Peyer's patch (tissue), 4 donors: ENCODE data around the gene STEAP1B. TPM values are rescaled to one million over a fixed set of nuclear protein-coding genes. Genes with fewer than 3 reads are reported as not detected.
"Not testable (repeated sequence)": the region's sequence is repeated elsewhere in the genome, so short reads cannot be mapped to it uniquely, and the experiment has no call there.

Experiments used
- DNase-seq, 3 donors: peaks; one replicate each; pipeline ENCODE4 v3.0.0-alpha.2; 2017 to 2019
- H3K27ac ChIP-seq, 4 donors: fragments of 200-600 bp; sonication (generic); one replicate each; pipeline ENCODE4 v1.5.1; 2016 to 2019
- H3K27me3 ChIP-seq, 2 donors: fragments of 200-600 bp; sonication (generic); one replicate each; pipeline ENCODE4 v1.5.1; 2019
- H3K36me3 ChIP-seq, 3 donors: fragments of 200-600 bp; sonication (generic); one replicate each; pipeline ENCODE4 v1.5.1; 2016 to 2019
- H3K4me1 ChIP-seq, 4 donors: fragments of 200-600 bp; sonication (generic); one replicate each; pipeline ENCODE4 v1.5.1; 2016 to 2019
- H3K4me3 ChIP-seq, 4 donors: fragments of 200-600 bp; sonication (generic); 1 replicate in 3 of 4; 2 replicates in 1 of 4; pipeline ENCODE4 v1.5.1; 2016 to 2019; ENCODE audit warnings: mild to moderate bottlenecking in 1 of 4
- H3K9me3 ChIP-seq, 4 donors: fragments of 200-600 bp; sonication (generic); one replicate each; pipeline ENCODE4 v1.5.1; 2016 to 2019; ENCODE audit warnings: mild to moderate bottlenecking in 1 of 4
- POLR2A ChIP-seq, 2 donors: fragments of 450-650 bp; IDR thresholded peaks; one replicate each; pipeline ENCODE4 v1.5.1; 2017; ENCODE audit warnings: antibody characterized with exemption in 2 of 2, mild to moderate bottlenecking in 2 of 2, moderate library complexity in 2 of 2
- total RNA-seq, 4 donors: library from RNA; depleted of rRNA; stranded (reverse); fragments of >200 nt; gene quantifications; one replicate each; pipeline ENCODE4 v1.1.0, GENCODE V29; 2016
- TF ChIP-seq, protein P1 (sequence below), 6 experiments: fragments of 450-650 bp in 4 of 6; fragments of 200-600 bp in 2 of 6; sonication (generic) in 1 of 6; IDR thresholded peaks; one replicate each; pipeline ENCODE4 v1.5.1; 2017 to 2019; ENCODE audit warnings: antibody characterized with exemption in 6 of 6, mild to moderate bottlenecking in 3 of 6, moderate library complexity in 1 of 6

STEAP1B gene
- total RNA-seq = not detected

DNA sequence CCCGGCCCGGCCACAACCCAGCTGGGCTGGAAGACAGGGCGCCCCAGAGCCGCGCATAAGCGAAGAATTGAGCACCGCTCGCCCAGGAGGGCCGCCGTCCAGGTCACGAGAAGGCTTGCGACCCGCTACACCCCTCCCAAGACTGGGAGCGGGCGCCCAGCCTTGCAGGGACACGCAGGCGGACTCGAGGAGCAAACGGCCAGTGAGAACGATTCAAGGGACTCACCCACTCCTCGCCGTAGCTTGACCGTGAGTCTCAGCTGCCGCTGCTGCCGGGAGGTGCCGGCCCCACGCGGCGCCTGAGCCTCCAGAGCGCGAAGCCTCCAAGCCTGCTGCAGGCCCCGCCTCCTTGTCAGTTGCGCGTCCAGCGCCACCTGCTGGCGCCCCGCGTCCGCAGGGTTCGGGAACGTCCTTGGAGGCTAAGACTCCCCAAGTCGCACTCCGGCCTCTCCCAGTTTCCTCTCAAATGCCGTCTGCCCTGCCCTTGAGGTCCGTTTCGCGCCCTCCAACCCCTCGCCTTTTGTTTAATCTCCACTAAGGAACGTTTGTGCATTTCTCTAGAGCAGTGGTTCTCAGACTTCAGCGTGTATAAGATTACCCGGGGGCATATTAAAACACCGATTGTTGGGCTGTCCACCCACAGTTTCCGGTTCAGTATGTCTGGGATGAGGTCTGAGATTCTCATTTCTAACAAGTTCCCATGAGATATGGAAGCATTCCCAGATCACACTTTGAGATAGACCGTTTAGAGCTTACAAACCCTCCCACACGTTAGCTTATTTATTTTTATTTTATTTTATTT lies at the start of gene STEAP1B:
Gene STEAP1B, minus strand, starts transcription at position 301 of the 802 bp plus-strand sequence. CDS start 5,333 bp downstream, outside the sequence.
- not testable (repeated sequence) for H3K9me3 ChIP-seq

DNA sequence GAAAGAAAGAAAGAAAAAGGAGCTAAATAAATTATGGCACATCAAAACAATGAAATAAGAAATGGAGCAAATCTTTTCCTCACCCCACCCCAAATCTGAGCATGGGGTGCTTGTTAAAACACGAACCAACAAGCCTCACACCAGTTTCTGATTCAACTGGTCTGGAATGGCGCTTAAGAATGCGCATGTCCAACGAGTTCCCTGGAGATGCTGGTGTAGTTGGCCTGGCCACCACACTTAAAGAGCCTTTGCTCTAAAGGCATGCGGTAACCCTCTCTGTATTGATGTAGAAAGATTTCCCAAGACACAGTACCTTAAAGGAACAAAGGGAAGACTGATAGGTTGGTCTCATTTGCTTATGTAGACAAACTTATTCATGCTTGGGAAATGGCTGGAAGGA lies 49.1 kb upstream of the STEAP1B start:
- Histone ChIP-seq H3K9me3 (no peaks in the 10 kb centered on the region), H3K27ac (no peak overlapping the region), H3K4me1 (peaks cover 0 to 8% (median 6%) of the 10 kb centered on the region in 4 donors), H3K4me3 (no peak overlapping the region), H3K36me3 (no peaks in the 10 kb centered on the region), H3K27me3 (peaks cover 0 to 8% of the 10 kb centered on the region in 2 donors)
- DNase-seq = no peak
- TF ChIP-seq, protein P1, sequence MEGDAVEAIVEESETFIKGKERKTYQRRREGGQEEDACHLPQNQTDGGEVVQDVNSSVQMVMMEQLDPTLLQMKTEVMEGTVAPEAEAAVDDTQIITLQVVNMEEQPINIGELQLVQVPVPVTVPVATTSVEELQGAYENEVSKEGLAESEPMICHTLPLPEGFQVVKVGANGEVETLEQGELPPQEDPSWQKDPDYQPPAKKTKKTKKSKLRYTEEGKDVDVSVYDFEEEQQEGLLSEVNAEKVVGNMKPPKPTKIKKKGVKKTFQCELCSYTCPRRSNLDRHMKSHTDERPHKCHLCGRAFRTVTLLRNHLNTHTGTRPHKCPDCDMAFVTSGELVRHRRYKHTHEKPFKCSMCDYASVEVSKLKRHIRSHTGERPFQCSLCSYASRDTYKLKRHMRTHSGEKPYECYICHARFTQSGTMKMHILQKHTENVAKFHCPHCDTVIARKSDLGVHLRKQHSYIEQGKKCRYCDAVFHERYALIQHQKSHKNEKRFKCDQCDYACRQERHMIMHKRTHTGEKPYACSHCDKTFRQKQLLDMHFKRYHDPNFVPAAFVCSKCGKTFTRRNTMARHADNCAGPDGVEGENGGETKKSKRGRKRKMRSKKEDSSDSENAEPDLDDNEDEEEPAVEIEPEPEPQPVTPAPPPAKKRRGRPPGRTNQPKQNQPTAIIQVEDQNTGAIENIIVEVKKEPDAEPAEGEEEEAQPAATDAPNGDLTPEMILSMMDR (IDR thresholded peaks at IDR 0.05) = no peak
- TF ChIP-seq POLR2A (IDR thresholded peaks at IDR 0.05) = no peak

More for the DNA sequence above, at the start of gene STEAP1B:
- H3K27ac ChIP-seq, H3K36me3 ChIP-seq, H3K4me1 ChIP-seq, H3K27me3 ChIP-seq: not testable (repeated sequence)
- TF ChIP-seq, protein P1 (IDR thresholded peaks at IDR 0.05) = peak; percentile 27 to 81 (median 72)
- peak; percentile 77 to 94 (median 90) for DNase-seq
- H3K4me3 ChIP-seq = peak within 1 kb of the TSS in 3 of 4 donors; percentile 24 to 43 (median 36)

DNA sequence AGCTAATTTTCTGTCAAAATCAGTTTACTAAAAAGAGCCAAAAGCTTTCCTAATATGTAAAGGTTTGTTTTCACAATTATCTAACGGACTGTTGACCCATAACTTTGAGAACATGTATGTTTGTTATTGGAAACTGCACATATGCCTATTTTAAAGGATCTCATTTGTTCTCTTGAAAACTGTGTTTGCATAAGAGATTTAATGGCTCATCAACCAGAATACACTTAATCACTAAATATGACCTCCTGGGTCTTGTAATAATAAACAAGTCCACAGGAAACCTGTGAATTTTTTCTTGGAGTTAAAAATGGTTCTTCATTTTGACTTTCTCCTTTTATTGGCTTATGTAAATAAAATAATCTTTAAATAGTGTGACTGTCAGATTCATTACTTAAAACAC lies 48.3 kb upstream of the STEAP1B start:
- Histone ChIP-seq H3K27me3 (peaks cover 0 to 8% of the 10 kb centered on the region in 2 donors), H3K4me1 (peaks cover 0 to 8% (median 6%) of the 10 kb centered on the region in 4 donors), H3K9me3 (no peaks in the 10 kb centered on the region), H3K36me3 (no peaks in the 10 kb centered on the region), H3K27ac (no peak overlapping the region), H3K4me3 (no peak overlapping the region)
- no peak for DNase-seq
- TF ChIP-seq POLR2A (IDR thresholded peaks at IDR 0.05) = no peak
- TF ChIP-seq, protein P1 (IDR thresholded peaks at IDR 0.05) = no peak

DNA sequence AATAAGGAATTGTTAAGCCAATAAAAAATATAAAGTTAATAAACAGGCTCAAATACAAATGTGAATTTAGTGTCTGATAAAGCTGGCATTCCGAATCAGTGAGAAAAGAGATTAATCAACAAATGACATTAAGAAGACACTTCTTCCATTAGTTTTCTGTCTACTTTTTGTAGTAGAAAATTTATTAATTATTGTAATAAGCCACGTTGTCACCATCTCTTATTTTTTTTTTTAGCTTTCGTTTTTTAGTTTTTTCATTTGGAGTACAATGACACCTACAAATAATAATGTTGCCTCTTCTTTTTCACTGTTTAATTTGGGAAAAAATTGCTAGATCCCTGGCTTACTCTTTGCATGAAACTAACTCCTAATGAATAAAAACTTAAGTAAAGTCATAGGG lies 46.8 kb upstream of the STEAP1B start:
- Histone ChIP-seq H3K4me1 (peaks cover 0 to 8% (median 6%) of the 10 kb centered on the region in 4 donors), H3K36me3 (no peaks in the 10 kb centered on the region), H3K9me3 (no peaks in the 10 kb centered on the region), H3K27me3 (peaks cover 0 to 8% of the 10 kb centered on the region in 2 donors), H3K4me3 (no peak overlapping the region), H3K27ac (no peak overlapping the region)
- no peak for TF ChIP-seq POLR2A (IDR thresholded peaks at IDR 0.05)
- TF ChIP-seq, protein P1 (IDR thresholded peaks at IDR 0.05) = no peak
- no peak for DNase-seq

DNA sequence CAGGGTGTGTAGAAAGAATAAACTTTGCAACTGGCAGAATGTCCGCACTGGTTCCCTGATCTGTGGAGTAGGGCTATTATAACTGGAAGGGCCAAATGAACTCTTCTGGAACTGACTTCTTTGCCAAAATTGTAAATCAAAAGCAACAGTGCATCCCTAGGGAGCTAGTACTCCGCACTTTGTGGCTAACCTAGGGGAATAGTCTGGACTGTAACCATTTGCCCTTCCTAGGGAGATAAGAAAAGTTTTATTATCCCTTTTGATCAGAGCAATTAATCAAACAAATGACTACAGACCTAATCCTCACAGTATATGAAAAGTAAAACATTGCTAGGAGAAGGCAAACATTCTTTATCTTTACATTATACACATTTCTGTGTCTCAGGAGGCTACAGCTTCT lies 45.5 kb upstream of the STEAP1B start:
- H3K36me3 ChIP-seq = no peaks in the 10 kb centered on the region
- H3K27me3 ChIP-seq = peaks cover 0 to 8% of the 10 kb centered on the region in 2 donors
- H3K4me1 ChIP-seq = peaks cover 0 to 8% (median 6%) of the 10 kb centered on the region in 4 donors
- no peak overlapping the region for H3K4me3 ChIP-seq
- no peak for TF ChIP-seq POLR2A (IDR thresholded peaks at IDR 0.05)
- TF ChIP-seq, protein P1 (IDR thresholded peaks at IDR 0.05) = no peak
- no peak for DNase-seq
- H3K27ac ChIP-seq = no peak overlapping the region
- no peaks in the 10 kb centered on the region for H3K9me3 ChIP-seq
